ENCODE measurements around the gene PARP1.

PARP1 gene

GRCh38 chr1:226376300-226376699 lies 31.6 kb downstream of the PARP1 start:
- no peak for DNase-seq (ENCODE audit: low read depth in 2 of 2)

GRCh38 chr1:226373376-226373775 lies 34.5 kb downstream of the PARP1 start:
- no peak for DNase-seq (ENCODE audit: low read depth in 2 of 2)

- DNase-seq (ENCODE audit: low read depth in 2 of 2), result no peak
These were observed 35.0 kb downstream of the PARP1 start for GRCh38 chr1:226372885-226373284.

GRCh38 chr1:226371866-226372490 lies 35.9 kb downstream of the PARP1 start:
- no peak for DNase-seq (ENCODE audit: low read depth in 2 of 2)

- DNase-seq (ENCODE audit: low read depth in 2 of 2), result no peak
These were observed 36.7 kb downstream of the PARP1 start for GRCh38 chr1:226371027-226371694.

- DNase-seq (ENCODE audit: low read depth in 2 of 2), result no peak
These were observed 37.6 kb downstream of the PARP1 start for GRCh38 chr1:226370144-226370923.

- DNase-seq (ENCODE audit: low read depth in 2 of 2), result no peak
These were observed 38.8 kb downstream of the PARP1 start for GRCh38 chr1:226369110-226369509.

- DNase-seq (ENCODE audit: low read depth in 2 of 2), result no peak
These were observed 41.6 kb downstream of the PARP1 start for GRCh38 chr1:226366290-226366689.

- DNase-seq (ENCODE audit: low read depth in 2 of 2), result no peak
These were observed 42.1 kb downstream of the PARP1 start for GRCh38 chr1:226365831-226366231.

GRCh38 chr1:226364901-226365565 lies 42.9 kb downstream of the PARP1 start:
- no peak for DNase-seq (ENCODE audit: low read depth in 2 of 2)

- DNase-seq (ENCODE audit: low read depth in 2 of 2), result no peak
These were observed 43.4 kb downstream of the PARP1 start for GRCh38 chr1:226364514-226364899.

- no peak for DNase-seq (ENCODE audit: low read depth in 2 of 2)
These were observed 43.9 kb downstream of the PARP1 start for GRCh38 chr1:226363801-226364513.

GRCh38 chr1:226362891-226363447 lies 44.9 kb downstream of the PARP1 start:
- DNase-seq (ENCODE audit: low read depth in 2 of 2), result no peak

- no peak for DNase-seq (ENCODE audit: low read depth in 2 of 2)
These were observed 45.5 kb downstream of the PARP1 start for GRCh38 chr1:226362361-226362760.

- DNase-seq (ENCODE audit: low read depth in 2 of 2), result no peak
These were observed 47.7 kb downstream of the PARP1 start for GRCh38 chr1:226360106-226360746.

- DNase-seq (ENCODE audit: low read depth in 2 of 2), result no peak
These were observed 50.5 kb downstream of the PARP1 start for GRCh38 chr1:226357416-226357815.

- DNase-seq (ENCODE audit: low read depth in 2 of 2), result no peak
These were observed 52.0 kb downstream of the PARP1 start for GRCh38 chr1:226355669-226356551.

GRCh38 chr1:226355016-226355415 lies 52.9 kb downstream of the PARP1 start:
- no peak for DNase-seq (ENCODE audit: low read depth in 2 of 2)

GRCh38 chr1:226353698-226354525 lies 54.0 kb downstream of the PARP1 start:
- DNase-seq (ENCODE audit: low read depth in 2 of 2), result no peak
